Pancreas (tissue), 10 donors: Measurements from ENCODE around the gene HSD17B14. TPM values are rescaled to one million over a fixed set of nuclear protein-coding genes. Genes with fewer than 3 reads are reported as not detected.

Experiments used
- ATAC-seq, 4 donors: fragments of 200-7000 bp; cut with Tn5 transposase; one replicate each; pipeline versions ENCODE4 v1.8.0 to v1.9.1; 2020; ENCODE audit warnings: mild to moderate bottlenecking in 4 of 4, moderate library complexity in 4 of 4
- DNase-seq, 6 donors: peaks; one replicate each; pipeline ENCODE4 v3.0.0-alpha.2; 2020
- FAIRE-seq: peaks from 2 replicates; lab custom pipeline; 2012; peaks lifted over from hg19 to GRCh38; lab: Jason Lieb, UNC
- H3K27ac ChIP-seq, 4 donors: fragments of 200-600 bp; sonication (generic); 1 replicate in 3 of 4; 2 replicates in 1 of 4; pipeline versions ENCODE4 v1.5.0 to v1.8.0; 2020
- H3K27me3 ChIP-seq, 4 donors: fragments of 200-600 bp; one replicate each; pipeline ENCODE4 v1.8.0; 2021
- H3K36me3 ChIP-seq, 3 donors: fragments of 200-600 bp; sonication (generic) in 1 of 3; one replicate each; pipeline versions ENCODE4 v1.5.0 to v1.8.0; 2020 to 2021
- H3K4me1 ChIP-seq, 3 donors: fragments of 200-600 bp; one replicate each; pipeline ENCODE4 v1.8.0; 2021
- H3K4me3 ChIP-seq, 4 donors: fragments of 200-600 bp; sonication (generic) in 2 of 4; one replicate each; pipeline versions ENCODE4 v1.5.0 to v1.8.0; 2020 to 2021
- H3K9me3 ChIP-seq, 4 donors: fragments of 200-600 bp; one replicate each; pipeline ENCODE4 v1.8.0; 2021
- CTCF ChIP-seq, 4 donors: fragments of 200-600 bp; sonication (generic) in 3 of 4; IDR thresholded peaks; one replicate each; pipeline versions ENCODE4 v1.5.0 to v1.8.0; 2021; ENCODE audit warnings: antibody characterized with exemption in 4 of 4
- WGBS, 2 donors: extraction: QIAGEN DNeasy Blood & Tissue Kit; methylation state at CpG; one replicate each; pipeline ENCODE4 v1.1.7; 2013; 5-methylcytosine and 5-hydroxymethylcytosine counted together
- intact Hi-C, 3 donors: fragments of 100-400 bp; cut with DNase I; formaldehyde crosslinking; loops; one replicate each; pipeline versions ENCODE4 v1.11.1 to v1.14.2; 2022
- polyA plus RNA-seq, 2 donors: library from polyadenylated mRNA; stranded (reverse); fragments of 200-250 nt; gene quantifications; one replicate each; pipeline ENCODE4 v1.2.3, GENCODE V29; 2013
- total RNA-seq, 6 donors: library from RNA; stranded (reverse); fragmentation: NEBNext Ultra II Directional in 4 of 6; extraction: Animal tissue kit (Norgen Biotek cat#: 25700) in 4 of 6; gene quantifications; one replicate each; pipeline versions ENCODE4 v1.2.1 to v1.2.4, GENCODE V29; 2021 to 2023
- donor health status: healthy with polysubstance abuse.
- donor health status: DM: no; HTN: no; CAD: no; lungs with moderate emphysema.
- donor health status: DM: no; HTN: no; CAD: no.
- donor health status: control.
- donor health status: control.
- donor health status: Bipolar disorder and iron deficiency.
- donor health status: DM: yes; HTN: yes; CAD: no.
- donor health status: DM: no; HTN: no; CAD: no.
- donor health status: DM: no; HTN: no; CAD: no.
- donor health status: DM: yes; HTN: yes; CAD: no.

Gene HSD17B14
- total and polyA plus RNA-seq, 8 donors: 0.69 to 25.4 (median 2.8) TPM

- intact Hi-C loops: loop anchor here (5.0 to 10.0 kb wide), 3 partner anchors 46 to 168 kb away; partner anchors contain the start of gene FTL (in 2 of the 3)
- H3K4me1 ChIP-seq: no peaks in the 10 kb centered on the region
- H3K9me3 ChIP-seq: no peaks in the 10 kb centered on the region
- no peak overlapping the region for H3K4me3 ChIP-seq
- no peaks in the 10 kb centered on the region for H3K36me3 ChIP-seq
- no peak for TF ChIP-seq CTCF (IDR thresholded peaks at IDR 0.05)
- FAIRE-seq (no peak), DNase-seq (peak in 1 of 6 donors; percentile 19), ATAC-seq (no peak)
- 70 to 81% methylated on average over 5 to 6 of the region's 6 CpGs for WGBS, 2 donors
- no peaks in the 10 kb centered on the region for H3K27me3 ChIP-seq
- no peak overlapping the region for H3K27ac ChIP-seq
Observed at GRCh38 chr19:48798937-48799336, 37.4 kb downstream of the HSD17B14 start.

- intact Hi-C loops: loop anchor here (5.0 to 10.0 kb wide), 3 partner anchors 48 to 170 kb away; partner anchors contain the start of gene FTL (in 2 of the 3)
- no peaks in the 10 kb centered on the region for H3K4me1 ChIP-seq
- H3K36me3 ChIP-seq: no peaks in the 10 kb centered on the region
- 87 to 94% methylated on average over 7 of the region's 7 CpGs for WGBS, 2 donors
- no peaks in the 10 kb centered on the region for H3K9me3 ChIP-seq
- ATAC-seq (no peak), FAIRE-seq (no peak), DNase-seq (peak in 1 of 6 donors; percentile 5)
- H3K27ac ChIP-seq: no peak overlapping the region
- H3K27me3 ChIP-seq: no peaks in the 10 kb centered on the region
- H3K4me3 ChIP-seq: no peak overlapping the region
- TF ChIP-seq CTCF (IDR thresholded peaks at IDR 0.05): no peak
Observed at GRCh38 chr19:48797103-48797502, 39.2 kb downstream of the HSD17B14 start.

- ATAC-seq: no peak
- TF ChIP-seq CTCF (IDR thresholded peaks at IDR 0.05): no peak
Observed at GRCh38 chr19:48796298-48797083, 39.8 kb downstream of the HSD17B14 start.

GRCh38 chr19:48795685-48796070 lies 40.6 kb downstream of the HSD17B14 start:
- Histone ChIP-seq H3K9me3 (no peaks in the 10 kb centered on the region), H3K4me3 (peak overlapping the region in 1 of 4 donors; percentile 51), H3K36me3 (no peaks in the 10 kb centered on the region), H3K27me3 (no peaks in the 10 kb centered on the region), H3K4me1 (no peaks in the 10 kb centered on the region), H3K27ac (peak overlapping the region in 3 of 4 donors; percentile 47 to 68 (median 66))
- intact Hi-C loops: loop anchor here (2.0 to 10.0 kb wide), 4 partner anchors 41 to 172 kb away; partner anchors contain the start of genes FTL (in 2 of the 3) and HSD17B14 (in 1 of the 3)
- 57% methylated on average over 2 of the region's 2 CpGs for WGBS, 2 donors
- FAIRE-seq: no peak
- DNase-seq: no peak
- ATAC-seq: peak in 3 of 4 donors; percentile 11 to 29 (median 19)
- TF ChIP-seq CTCF (IDR thresholded peaks at IDR 0.05): no peak

More at GRCh38 chr19:48796298-48797083, 39.8 kb downstream of the HSD17B14 start:
- H3K4me1 ChIP-seq: no peaks in the 10 kb centered on the region
- WGBS, 2 donors: 82 to 89% methylated on average over 20 of the region's 20 CpGs
- DNase-seq: peak in 1 of 6 donors; percentile 71
- no peaks in the 10 kb centered on the region for H3K9me3 ChIP-seq
- H3K27ac ChIP-seq: peak overlapping the region in 2 of 4 donors; percentile 47 to 66
- H3K27me3 ChIP-seq: no peaks in the 10 kb centered on the region
- no peak for FAIRE-seq
- H3K36me3 ChIP-seq: no peaks in the 10 kb centered on the region
- intact Hi-C loops: loop anchor here (5.0 to 10.0 kb wide), 3 partner anchors 48 to 171 kb away; partner anchors contain the start of gene FTL (in 2 of the 3)
- H3K4me3 ChIP-seq: no peak overlapping the region
